AG04449 (cell line): ENCODE data around the gene EPB41.

Experiments
- CTCF ChIA-PET: fragments of 350-600 bp; formaldehyde crosslinking; extraction: SDS; loops from one replicate; lab custom pipeline; 2021; ENCODE audit warnings: antibody characterized with exemption; lab: Yijun Ruan, JAX
- POLR2A ChIA-PET: fragments of 400-600, 350-600 bp; formaldehyde crosslinking; extraction: SDS; loops from one replicate; lab custom pipeline; 2020; ENCODE audit warnings: antibody characterized with exemption, inconsistent platforms; lab: Yijun Ruan, JAX
- DNase-seq: peaks from one replicate; pipeline ENCODE4 v3.0.0-alpha.2; 2010; ENCODE audit warnings: low read depth, low spot score
- H3K4me3 ChIP-seq: 2 replicates; pipeline ENCODE4 v1.5.1; 2011; ENCODE audit warnings: low read depth, mild to moderate bottlenecking, control low read depth, low read length
- TF ChIP-seq, protein P1 (sequence below): IDR thresholded peaks from one replicate; pipeline ENCODE4 v1.5.1; 2011; ENCODE audit warnings: mild to moderate bottlenecking, moderate library complexity, low read length, control low read depth, inconsistent platforms; ENCODE audit not compliant: insufficient read depth; ENCODE audit errors: missing control alignments

The EPB41 gene

DNA sequence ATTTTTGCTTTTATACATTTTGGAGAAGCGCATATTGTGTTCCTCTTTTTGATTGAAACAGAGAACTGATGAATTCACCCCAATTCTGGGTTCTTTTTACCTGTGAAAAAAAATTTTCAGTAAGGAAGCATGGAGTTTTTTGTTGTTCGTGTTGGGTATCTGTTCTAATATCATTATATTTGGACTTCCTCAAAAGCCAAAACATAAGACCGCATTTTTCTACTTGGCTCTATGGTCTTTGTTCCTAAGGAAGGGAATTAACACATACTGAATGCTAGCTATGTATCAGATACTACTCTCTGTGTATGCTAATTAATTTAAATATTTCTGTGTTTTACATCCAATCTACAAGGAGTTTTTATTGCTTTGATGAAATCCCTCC is 12.9 kb downstream of the EPB41 start:
- TF ChIP-seq, protein P1, sequence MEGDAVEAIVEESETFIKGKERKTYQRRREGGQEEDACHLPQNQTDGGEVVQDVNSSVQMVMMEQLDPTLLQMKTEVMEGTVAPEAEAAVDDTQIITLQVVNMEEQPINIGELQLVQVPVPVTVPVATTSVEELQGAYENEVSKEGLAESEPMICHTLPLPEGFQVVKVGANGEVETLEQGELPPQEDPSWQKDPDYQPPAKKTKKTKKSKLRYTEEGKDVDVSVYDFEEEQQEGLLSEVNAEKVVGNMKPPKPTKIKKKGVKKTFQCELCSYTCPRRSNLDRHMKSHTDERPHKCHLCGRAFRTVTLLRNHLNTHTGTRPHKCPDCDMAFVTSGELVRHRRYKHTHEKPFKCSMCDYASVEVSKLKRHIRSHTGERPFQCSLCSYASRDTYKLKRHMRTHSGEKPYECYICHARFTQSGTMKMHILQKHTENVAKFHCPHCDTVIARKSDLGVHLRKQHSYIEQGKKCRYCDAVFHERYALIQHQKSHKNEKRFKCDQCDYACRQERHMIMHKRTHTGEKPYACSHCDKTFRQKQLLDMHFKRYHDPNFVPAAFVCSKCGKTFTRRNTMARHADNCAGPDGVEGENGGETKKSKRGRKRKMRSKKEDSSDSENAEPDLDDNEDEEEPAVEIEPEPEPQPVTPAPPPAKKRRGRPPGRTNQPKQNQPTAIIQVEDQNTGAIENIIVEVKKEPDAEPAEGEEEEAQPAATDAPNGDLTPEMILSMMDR = no peak
- no peak overlapping the region for H3K4me3 ChIP-seq
- no peak for DNase-seq
- ChIA-PET POLR2A (no interaction called here), CTCF (interaction anchor here (1.0 to 2.6 kb wide), 3 partner anchors 10 to 106 kb away, joined by 3 to 12 read pairs (median 4); no protein-coding TSS in a partner anchor)

DNA sequence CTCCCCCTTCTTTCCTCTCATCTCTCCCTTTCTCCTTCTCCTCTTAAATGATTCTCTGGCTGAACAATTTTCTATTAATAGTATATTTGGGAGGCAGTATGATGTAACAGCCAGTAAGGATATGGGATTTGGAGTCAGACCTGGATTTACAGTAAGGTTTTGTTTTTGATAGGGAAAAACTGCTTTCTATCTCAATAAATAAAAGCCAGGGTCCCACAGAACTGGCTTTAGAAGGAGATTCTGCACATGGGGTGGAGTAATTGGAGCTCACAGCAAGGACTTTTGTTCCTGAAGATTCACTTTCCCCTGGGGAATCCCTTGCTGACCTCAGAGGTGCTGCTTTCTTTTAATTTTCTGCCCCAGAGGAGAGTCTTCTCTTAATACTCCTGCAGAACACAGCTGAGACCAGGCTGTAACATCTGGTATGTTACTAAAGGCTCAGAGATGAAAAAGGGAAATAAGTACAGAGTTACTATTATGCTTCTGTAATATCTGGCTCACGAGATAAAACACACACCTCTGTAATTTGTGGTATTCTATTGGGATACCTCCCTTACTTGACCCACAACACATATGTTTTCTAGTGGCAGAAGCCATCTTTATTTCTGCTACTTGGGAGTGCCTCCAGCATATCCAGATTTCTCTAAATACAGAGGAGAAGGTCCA is 13.4 kb downstream of the EPB41 start:
- ChIA-PET CTCF (interaction anchor here (1.0 to 2.6 kb wide), 3 partner anchors 11 to 105 kb away, joined by 3 to 12 read pairs (median 4); no protein-coding TSS in a partner anchor), POLR2A (no interaction called here)
- no peak overlapping the region for H3K4me3 ChIP-seq
- DNase-seq = no peak
- TF ChIP-seq, protein P1 = no peak

DNA sequence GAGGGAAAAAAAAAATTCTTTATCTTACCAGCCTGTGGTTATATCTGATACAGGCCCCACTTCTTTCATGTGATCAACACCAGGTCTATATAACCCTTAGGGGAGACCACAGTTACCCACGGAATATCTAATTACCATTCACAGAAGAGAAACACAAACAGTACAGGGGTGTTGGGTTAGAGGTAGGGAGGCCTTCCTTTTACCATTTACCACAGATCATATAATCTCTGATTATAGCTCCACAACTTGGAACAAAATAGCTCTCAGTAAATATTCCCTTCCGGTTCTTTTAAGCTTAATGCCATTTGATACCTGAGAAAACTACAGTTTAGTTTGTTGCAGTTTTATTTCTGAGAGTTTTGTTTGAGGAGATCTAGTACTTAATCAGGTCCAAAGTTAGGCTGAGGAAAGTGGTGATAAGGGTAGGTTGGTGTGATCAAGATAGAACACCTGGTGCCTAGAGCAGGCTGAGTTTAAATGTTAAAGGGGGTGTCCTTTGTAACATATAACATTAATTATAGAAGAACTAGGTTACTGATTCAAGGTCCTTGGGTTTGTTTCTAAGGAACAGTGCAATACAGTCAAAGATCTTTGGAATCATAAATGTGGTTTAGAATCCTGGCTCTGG is 14.1 kb downstream of the EPB41 start:
- CTCF ChIA-PET = interaction anchor here (1.2 to 2.6 kb wide), 2 partner anchors 35 to 105 kb away, joined by 3 to 12 read pairs; no protein-coding TSS in a partner anchor
- no peak overlapping the region for H3K4me3 ChIP-seq
- DNase-seq = no peak
- POLR2A ChIA-PET = no interaction called here
- TF ChIP-seq, protein P1 = no peak

DNA sequence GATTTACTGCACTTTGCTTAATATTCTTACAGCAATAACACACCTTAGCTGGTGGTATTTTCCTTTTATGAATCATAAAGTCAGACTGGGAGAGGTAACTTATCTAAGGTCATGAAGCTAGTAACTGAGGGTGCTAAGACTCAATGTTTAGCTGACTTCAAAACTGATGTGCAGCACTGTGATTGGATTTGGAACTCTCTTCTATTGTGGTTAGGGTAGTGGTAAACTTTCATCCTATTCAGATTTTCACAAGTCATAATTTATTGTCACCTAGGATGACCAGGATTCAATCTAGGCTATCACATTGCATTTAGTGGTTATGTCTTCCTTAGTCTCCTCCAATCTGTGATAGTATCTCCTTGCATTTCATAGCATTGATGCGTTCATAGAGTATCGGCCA is 18.9 kb downstream of the EPB41 start:
- CTCF ChIA-PET = interaction anchor here (1.1 kb wide), 1 partner anchor 19 kb away, joined by 3 read pairs; the partner anchor contains the start of gene EPB41
- POLR2A ChIA-PET = no interaction called here
- TF ChIP-seq, protein P1 = no peak

DNA sequence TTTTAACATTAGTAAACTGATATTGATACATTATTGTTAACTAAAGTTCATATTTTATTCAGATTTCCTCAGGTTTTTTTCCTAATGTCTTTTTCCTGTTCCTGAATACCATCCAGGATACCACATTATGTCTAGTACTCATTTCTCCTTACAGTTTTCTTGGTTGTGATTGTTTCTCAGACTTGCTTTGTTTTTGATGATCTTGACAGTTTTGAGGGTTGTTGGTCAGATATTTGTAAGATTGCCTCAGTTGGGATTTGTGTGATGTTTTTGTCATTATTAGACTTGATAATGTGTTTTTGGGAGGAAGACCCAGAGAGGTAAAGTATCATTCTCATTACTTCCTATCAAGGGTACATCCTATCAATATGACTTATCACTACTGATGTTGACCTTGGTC is 19.5 kb downstream of the EPB41 start:
- TF ChIP-seq, protein P1 = no peak
- CTCF ChIA-PET = no interaction called here
- POLR2A ChIA-PET = no interaction called here
- H3K4me3 ChIP-seq = no peak overlapping the region
- no peak for DNase-seq

More for the DNA sequence above, 18.9 kb downstream of the EPB41 start:
- no peak for DNase-seq
- no peak overlapping the region for H3K4me3 ChIP-seq

DNA sequence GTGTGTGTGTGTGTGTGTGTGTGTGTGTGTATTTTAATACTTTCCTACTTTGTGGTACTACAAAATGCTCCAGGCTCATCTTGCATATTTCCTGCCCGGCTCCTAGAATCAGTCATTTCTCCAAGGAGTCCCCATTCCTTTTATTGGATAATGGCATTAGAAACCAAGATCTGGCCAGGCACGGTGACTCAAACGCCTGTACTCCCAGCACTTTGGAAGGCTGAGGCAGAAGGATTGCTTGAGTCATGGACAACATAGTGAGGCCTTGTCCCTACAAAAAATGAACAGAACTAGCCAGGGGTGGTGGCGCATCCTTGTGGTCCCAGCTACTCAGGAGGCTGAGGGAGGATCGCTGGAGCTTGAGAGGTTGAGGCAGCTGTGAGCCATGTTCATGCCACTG is 20.3 kb downstream of the EPB41 start:
- H3K4me3 ChIP-seq = no peak overlapping the region
- no peak for DNase-seq
- ChIA-PET POLR2A (no interaction called here), CTCF (no interaction called here)
- TF ChIP-seq, protein P1 = no peak
